GM21723 (cell line): ENCODE results near the gene ZFAND3.

Experiments
- ATAC-seq: cut with Tn5 transposase; IDR thresholded peaks from one replicate; pipeline ENCODE4 v1.9.1; 2021; ENCODE audit warnings: mild to moderate bottlenecking, moderate library complexity; ENCODE audit not compliant: unreplicated experiment

ZFAND3 gene

GRCh38 chr6:38175786-38176185, 356.3 kb downstream of the ZFAND3 start:
- ATAC-seq = no peak

- ATAC-seq = no peak
These were observed 357.5 kb downstream of the ZFAND3 start for GRCh38 chr6:38176797-38177751.

GRCh38 chr6:38177882-38178583, 358.5 kb downstream of the ZFAND3 start:
- no peak for ATAC-seq

- ATAC-seq = no peak
These were observed 359.0 kb downstream of the ZFAND3 start for GRCh38 chr6:38178584-38178886.

GRCh38 chr6:38179300-38179699, 359.8 kb downstream of the ZFAND3 start:
- ATAC-seq = no peak

GRCh38 chr6:38179794-38180430, 360.4 kb downstream of the ZFAND3 start:
- ATAC-seq = no peak

- no peak for ATAC-seq
These were observed 361.1 kb downstream of the ZFAND3 start for GRCh38 chr6:38180586-38180985.

GRCh38 chr6:38182426-38182825, 362.9 kb downstream of the ZFAND3 start:
- ATAC-seq = no peak

GRCh38 chr6:38183856-38184584, 364.5 kb downstream of the ZFAND3 start:
- ATAC-seq = no peak

GRCh38 chr6:38184585-38185080, 365.1 kb downstream of the ZFAND3 start:
- ATAC-seq = no peak

- no peak for ATAC-seq
These were observed 365.7 kb downstream of the ZFAND3 start for GRCh38 chr6:38185244-38185643.

GRCh38 chr6:38185752-38186151, 366.2 kb downstream of the ZFAND3 start:
- ATAC-seq = no peak

- ATAC-seq = no peak
These were observed 367.8 kb downstream of the ZFAND3 start for GRCh38 chr6:38187325-38187724.

- no peak for ATAC-seq
These were observed 368.5 kb downstream of the ZFAND3 start for GRCh38 chr6:38187811-38188590.

GRCh38 chr6:38188677-38189335, 369.3 kb downstream of the ZFAND3 start:
- no peak for ATAC-seq

- ATAC-seq = no peak
These were observed 371.9 kb downstream of the ZFAND3 start for GRCh38 chr6:38191418-38191817.

GRCh38 chr6:38192011-38192410, 372.5 kb downstream of the ZFAND3 start:
- ATAC-seq = no peak

- no peak for ATAC-seq
These were observed 373.0 kb downstream of the ZFAND3 start for GRCh38 chr6:38192487-38192886.

GRCh38 chr6:38193051-38193450, 373.5 kb downstream of the ZFAND3 start:
- no peak for ATAC-seq
